Common myeloid progenitor, CD34-positive (primary cell): ENCODE results near the gene ADAM12.
"Not testable (repeated sequence)": the region's sequence is repeated elsewhere in the genome, so short reads cannot be mapped to it uniquely, and the experiment has no call there.

ENCODE experiments used
- CTCF ChIA-PET: fragments of 350-600 bp; sonication (Branson Sonifier 250); formaldehyde crosslinking; loops from one replicate; lab custom pipeline; 2021; ENCODE audit warnings: antibody characterized with exemption; lab: Charles Lee
- POLR2A ChIA-PET: fragments of 350-600 bp; sonication (Branson Sonifier 250); formaldehyde crosslinking; loops from one replicate; lab custom pipeline; 2021; ENCODE audit warnings: antibody characterized with exemption; lab: Charles Lee
- DNase-seq, 3 donors: peaks; one replicate each; pipeline versions ENCODE4 v3.0.0 to v3.0.0-alpha.2; 2013
- H3K27ac ChIP-seq, 2 experiments: 1 replicate in 1 of 2; 2 replicates in 1 of 2; pipeline ENCODE4 v1.7.0; 2013; ENCODE audit warnings: inconsistent platforms in 2 of 2, low read length in 2 of 2, mild to moderate bottlenecking in 2 of 2, low read depth in 1 of 2, moderate library complexity in 1 of 2; ENCODE audit not compliant: severe bottlenecking in 2 of 2, insufficient read depth in 1 of 2, poor library complexity in 1 of 2
- H3K27me3 ChIP-seq, 5 experiments: replicated peaks in 2 of 5; 1 replicate in 3 of 5; 2 replicates in 2 of 5; pipeline versions ENCODE4 v1.6.1 to v1.7.0; 2013; ENCODE audit warnings: low read length in 4 of 5, mild to moderate bottlenecking in 2 of 5, moderate library complexity in 2 of 5, inconsistent platforms in 1 of 5; ENCODE audit not compliant: insufficient read depth in 5 of 5, control insufficient read depth in 4 of 5
- H3K36me3 ChIP-seq, 4 experiments: 1 replicate in 2 of 4; 2 replicates in 2 of 4; pipeline versions ENCODE4 v1.6.1 to v1.7.0; 2013; ENCODE audit warnings: low read length in 3 of 4, control low read depth in 1 of 4, mild to moderate bottlenecking in 1 of 4; ENCODE audit not compliant: control insufficient read depth in 4 of 4, insufficient read depth in 4 of 4
- H3K4me1 ChIP-seq, 4 experiments: 1 replicate in 3 of 4; 2 replicates in 1 of 4; pipeline versions ENCODE4 v1.6.1 to v1.7.1; 2013; ENCODE audit warnings: low read length in 3 of 4, mild to moderate bottlenecking in 3 of 4, control low read depth in 1 of 4, inconsistent platforms in 1 of 4, moderate library complexity in 1 of 4; ENCODE audit not compliant: control insufficient read depth in 4 of 4, insufficient read depth in 4 of 4; ENCODE audit errors: control extremely low read depth in 1 of 4
- H3K4me3 ChIP-seq, 7 experiments: 1 replicate in 4 of 7; 2 replicates in 3 of 7; pipeline versions ENCODE4 v1.5.1 to v1.7.0; 2013; ENCODE audit warnings: mild to moderate bottlenecking in 7 of 7, low read length in 6 of 7, moderate library complexity in 6 of 7, inconsistent platforms in 2 of 7, low read depth in 2 of 7, control low read depth in 1 of 7; ENCODE audit not compliant: insufficient read depth in 4 of 7, control insufficient read depth in 1 of 7; ENCODE audit errors: extremely low read depth in 1 of 7
- H3K9me3 ChIP-seq, 5 experiments: 1 replicate in 4 of 5; 2 replicates in 1 of 5; pipeline versions ENCODE4 v1.6.1 to v1.7.1; 2013; ENCODE audit warnings: low read length in 4 of 5, mild to moderate bottlenecking in 2 of 5, inconsistent platforms in 1 of 5, low read depth in 1 of 5, moderate library complexity in 1 of 5; ENCODE audit not compliant: control insufficient read depth in 4 of 5, insufficient read depth in 2 of 5; ENCODE audit errors: control extremely low read depth in 1 of 5
- WGBS: methylation state at CpG from one replicate; pipeline ENCODE4 v1.1.5; 2013; ENCODE audit not compliant: insufficient coverage; 5-methylcytosine and 5-hydroxymethylcytosine counted together

Gene ADAM12

GRCh38 chr10:126353666-126354065 is 34.6 kb downstream of the ADAM12 start:
- CTCF ChIA-PET, result no interaction called here
- Histone ChIP-seq H3K36me3 (no peaks in the 10 kb centered on the region), H3K27me3 (peaks cover 0 to 1% (median 0%) of the 10 kb centered on the region in 5 experiments), H3K27ac (no peak overlapping the region), H3K4me1 (no peaks in the 10 kb centered on the region), H3K9me3 (peaks cover 0 to 18% (median 10%) of the 10 kb centered on the region in 5 experiments), H3K4me3 (no peak overlapping the region)
- no CpG with 5 or more reads among the region's 1 CpG for WGBS
- DNase-seq, result no peak
- POLR2A ChIA-PET, result no interaction called here

DNA sequence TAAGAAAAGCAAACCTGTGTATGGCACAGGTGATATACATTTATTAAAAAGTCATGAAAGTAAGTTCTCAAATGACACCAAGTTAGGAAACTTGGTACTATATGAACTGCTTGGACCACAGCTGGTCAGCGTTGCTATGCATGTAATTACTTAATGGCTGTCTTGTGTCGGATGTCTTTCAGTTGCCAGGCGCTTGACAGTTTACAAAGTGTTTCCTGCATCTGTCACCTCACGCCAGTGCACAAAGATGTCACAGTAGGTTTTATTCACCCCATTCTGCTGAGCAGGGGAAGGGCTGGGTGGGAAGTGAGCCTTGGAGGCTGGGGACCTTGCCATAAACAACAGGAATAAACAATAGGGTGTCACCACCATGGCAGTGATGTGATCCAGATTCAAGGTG is 35.8 kb downstream of the ADAM12 start:
- Histone ChIP-seq H3K9me3 (peaks cover 0 to 17% (median 6%) of the 10 kb centered on the region in 5 experiments), H3K4me1 (no peaks in the 10 kb centered on the region), H3K4me3 (no peak overlapping the region), H3K36me3 (no peaks in the 10 kb centered on the region), H3K27ac (no peak overlapping the region), H3K27me3 (peaks cover 0 to 2% (median 0%) of the 10 kb centered on the region in 5 experiments)
- CTCF ChIA-PET, result no interaction called here
- WGBS, result 66% methylated on average over 3 of the region's 4 CpGs
- POLR2A ChIA-PET, result no interaction called here
- no peak for DNase-seq

GRCh38 chr10:126351021-126351420 is 37.3 kb downstream of the ADAM12 start:
- Histone ChIP-seq H3K4me1 (no peaks in the 10 kb centered on the region), H3K27ac (no peak overlapping the region)
- 64% methylated on average over 4 of the region's 6 CpGs for WGBS

DNA sequence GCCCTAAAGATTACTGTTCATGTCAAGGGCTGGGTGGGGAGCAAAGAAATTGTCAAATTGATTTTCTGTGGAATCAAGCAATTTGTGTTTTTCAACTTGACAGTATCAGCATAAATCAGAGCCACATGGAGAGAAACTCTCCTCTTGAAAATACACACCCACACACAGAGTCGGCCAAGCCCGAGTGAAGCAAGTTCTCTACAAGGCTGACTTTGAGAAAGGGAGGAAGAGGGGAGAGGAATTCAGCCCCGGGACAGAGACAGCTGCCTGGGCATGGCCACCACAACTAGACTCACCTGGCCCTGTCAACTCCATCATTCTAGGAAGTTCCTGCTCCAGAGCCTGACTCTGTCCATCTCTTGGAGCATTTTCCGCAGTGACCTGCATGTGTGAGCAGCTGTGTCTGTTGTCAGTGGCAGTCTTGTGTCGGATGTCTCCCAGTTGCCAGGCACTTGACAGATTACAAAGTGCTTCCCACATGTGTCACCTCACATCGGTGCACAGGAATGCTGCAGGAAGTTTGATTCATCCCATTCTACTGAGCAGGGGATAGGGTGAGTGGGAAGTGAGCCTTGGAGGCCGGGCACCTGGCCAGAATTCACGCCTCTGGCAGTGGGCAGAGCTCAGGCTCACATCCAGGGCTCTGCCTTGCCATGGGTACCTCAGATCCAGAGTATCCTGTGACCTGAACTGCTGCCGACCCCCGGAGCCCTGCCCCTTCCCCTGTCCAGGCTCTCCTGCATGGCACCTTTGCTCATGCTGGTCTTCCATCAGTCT is 37.9 kb downstream of the ADAM12 start:
- Histone ChIP-seq H3K4me3 (no peak overlapping the region), H3K36me3 (no peaks in the 10 kb centered on the region), H3K9me3 (peaks cover 0 to 4% (median 0%) of the 10 kb centered on the region in 5 experiments), H3K4me1 (no peaks in the 10 kb centered on the region), H3K27me3 (peaks cover 0 to 2% (median 0%) of the 10 kb centered on the region in 5 experiments), H3K27ac (no peak overlapping the region)
- ChIA-PET POLR2A (no interaction called here), CTCF (no interaction called here)
- WGBS, result 72% methylated on average over 7 of the region's 10 CpGs
- DNase-seq, result no peak

More at GRCh38 chr10:126351021-126351420, 37.3 kb downstream of the ADAM12 start:
- no peak for DNase-seq
- H3K36me3 ChIP-seq, result no peaks in the 10 kb centered on the region
- POLR2A ChIA-PET, result no interaction called here
- CTCF ChIA-PET, result no interaction called here
- H3K9me3 ChIP-seq, result peaks cover 0 to 10% (median 3%) of the 10 kb centered on the region in 5 experiments
- no peak overlapping the region for H3K4me3 ChIP-seq
- H3K27me3 ChIP-seq, result peaks cover 0 to 2% (median 0%) of the 10 kb centered on the region in 5 experiments

DNA sequence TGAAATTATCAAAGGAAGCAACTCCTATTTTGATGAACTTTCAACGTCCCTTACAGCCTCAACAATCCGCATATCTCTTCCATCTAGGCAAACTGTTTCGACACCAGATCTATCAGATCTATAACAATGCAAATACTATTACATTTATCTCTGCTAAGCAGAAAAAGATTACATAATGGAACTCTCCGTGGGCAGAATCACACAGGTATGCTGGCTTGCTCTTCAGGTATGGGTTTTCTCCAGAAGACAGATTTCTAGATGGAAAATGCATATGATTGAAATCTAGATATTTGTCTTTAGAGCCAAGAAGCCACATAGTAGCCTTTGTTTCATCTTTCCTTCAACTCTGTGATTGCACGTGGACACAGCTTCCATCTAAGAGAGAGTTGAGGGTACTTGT is 38.6 kb downstream of the ADAM12 start:
- POLR2A ChIA-PET, result no interaction called here

DNA sequence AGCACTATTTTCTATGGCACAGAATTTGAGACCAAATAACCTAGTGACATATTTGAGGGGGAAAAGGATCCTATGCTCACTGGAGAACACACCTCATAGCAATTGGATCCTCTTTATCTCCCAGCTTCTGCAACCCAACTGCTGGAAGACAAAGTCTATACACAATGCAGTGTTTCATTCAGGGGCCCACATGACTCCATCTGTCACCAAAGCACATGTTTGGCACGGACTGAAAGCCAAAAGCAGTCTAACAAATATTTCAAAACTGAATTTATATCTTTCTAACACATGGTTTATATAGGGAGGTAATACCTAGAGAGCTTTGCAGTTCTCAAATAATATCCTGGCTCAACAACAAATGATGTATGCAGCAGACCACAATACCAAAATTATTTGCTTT is 39.2 kb downstream of the ADAM12 start:
- no peak overlapping the region for H3K4me3 ChIP-seq
- POLR2A ChIA-PET, result no interaction called here
- H3K4me1 ChIP-seq, result no peaks in the 10 kb centered on the region
- peaks cover 0 to 2% (median 0%) of the 10 kb centered on the region in 5 experiments for H3K27me3 ChIP-seq
- no CpG with 5 or more reads among the region's 1 CpG for WGBS
- H3K9me3 ChIP-seq, result peaks cover 0 to 3% (median 0%) of the 10 kb centered on the region in 5 experiments
- H3K27ac ChIP-seq, result no peak overlapping the region
- H3K36me3 ChIP-seq, result no peaks in the 10 kb centered on the region
- DNase-seq, result no peak
- CTCF ChIA-PET, result no interaction called here

More for the DNA sequence above, 38.6 kb downstream of the ADAM12 start:
- Histone ChIP-seq H3K27ac (no peak overlapping the region), H3K4me3 (no peak overlapping the region), H3K4me1 (no peaks in the 10 kb centered on the region), H3K36me3 (no peaks in the 10 kb centered on the region), H3K9me3 (peaks cover 0 to 3% (median 0%) of the 10 kb centered on the region in 5 experiments), H3K27me3 (peaks cover 0 to 2% (median 0%) of the 10 kb centered on the region in 5 experiments)
- CTCF ChIA-PET, result no interaction called here
- WGBS, result 60% methylated on average over 1 of the region's 5 CpGs
- DNase-seq, result no peak

- H3K27me3 ChIP-seq, CTCF ChIA-PET, H3K9me3 ChIP-seq, H3K4me3 ChIP-seq, H3K27ac ChIP-seq, DNase-seq, H3K36me3 ChIP-seq, POLR2A ChIA-PET, H3K4me1 ChIP-seq: not testable (repeated sequence)
- WGBS, result no CpG with 5 or more reads among the region's 2 CpGs
Measured at GRCh38 chr10:126343496-126343895, 44.8 kb downstream of the ADAM12 start.
